Measurements from ENCODE around the gene MYOC. TPM values are rescaled to one million over a fixed set of nuclear protein-coding genes. Genes with fewer than 3 reads are reported as not detected.
A peak's percentile ranks its signal among the peaks of the same experiment; 100 is the strongest.
"Not testable (repeated sequence)": the region's sequence is repeated elsewhere in the genome, so short reads cannot be mapped to it uniquely, and the experiment has no call there.

Gene MYOC
- total RNA-seq, 1 experiment from 2014 or later, result not detected

DNA sequence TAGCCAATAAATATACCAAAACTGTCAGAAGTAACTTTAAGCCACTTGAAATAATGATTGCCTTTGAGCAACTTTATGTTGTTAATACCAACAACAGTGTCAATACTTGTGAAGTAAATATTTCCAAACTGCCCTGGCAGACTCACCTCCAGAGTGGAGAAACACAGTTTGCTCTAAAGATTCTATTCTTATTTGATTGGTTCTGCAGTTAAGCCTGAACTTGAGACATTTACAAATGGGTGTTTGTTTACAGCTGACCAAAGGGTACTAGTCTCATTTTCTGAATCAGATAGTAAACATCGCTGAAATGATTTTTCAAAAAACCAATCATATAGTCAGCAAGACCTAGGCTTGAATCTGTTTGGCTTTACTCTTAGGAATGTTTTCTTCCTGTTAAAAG lies 1.3 kb upstream of the MYOC start:
- no peak for DNase-seq (ENCODE audit: low read depth)

DNA sequence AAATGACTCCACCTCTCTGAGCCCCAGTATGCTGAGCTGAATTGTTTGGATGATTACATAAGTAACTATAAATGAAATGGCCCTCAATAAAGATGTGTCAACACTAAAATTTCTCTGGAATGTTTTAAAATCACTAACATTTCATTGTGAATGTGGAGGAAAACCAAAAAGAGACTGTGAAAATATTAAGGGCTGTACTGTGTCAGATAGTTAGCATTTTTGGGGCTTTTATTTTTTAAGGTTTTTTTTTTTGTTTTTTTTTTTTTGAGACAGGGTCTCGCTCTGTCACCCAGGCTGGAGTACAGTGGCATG lies 6.3 kb downstream of the MYOC start:
- no peak for DNase-seq (ENCODE audit: low read depth)

DNA sequence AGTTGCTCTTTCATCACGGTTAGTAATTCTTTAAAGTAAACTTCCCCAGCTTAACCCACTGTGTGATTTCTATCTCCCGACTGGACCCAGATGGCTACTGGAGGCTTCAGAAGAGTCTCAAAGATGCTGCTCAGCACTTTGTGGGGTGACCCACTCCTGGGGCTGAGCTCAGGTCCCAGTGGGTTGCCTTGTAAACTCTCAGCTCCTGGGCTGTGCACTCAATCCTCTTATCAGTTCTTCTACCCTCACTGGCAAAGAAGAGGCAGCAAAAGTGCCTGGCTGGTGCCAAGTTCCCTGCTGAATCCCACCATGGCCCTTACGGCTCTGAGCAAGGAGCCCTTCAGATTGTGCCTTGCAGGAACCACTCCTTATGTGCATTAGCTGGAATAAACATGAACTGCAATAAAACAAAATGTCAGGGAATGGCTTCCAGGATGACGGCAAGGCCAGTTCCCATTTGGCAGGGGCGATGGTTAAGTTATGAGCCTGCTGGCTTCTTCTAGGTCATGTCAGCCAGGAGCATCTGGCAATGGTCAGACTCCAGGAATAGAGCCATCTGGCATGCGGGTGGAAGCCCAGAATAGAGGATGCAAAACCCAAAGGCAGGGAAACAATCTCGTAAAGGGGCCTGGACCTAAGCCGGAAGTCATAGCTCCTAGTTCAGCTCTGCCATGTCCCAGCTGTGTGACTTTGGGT lies 6.8 kb downstream of the MYOC start:
- DNase-seq (ENCODE audit: low read depth), result peak; percentile 71

DNA sequence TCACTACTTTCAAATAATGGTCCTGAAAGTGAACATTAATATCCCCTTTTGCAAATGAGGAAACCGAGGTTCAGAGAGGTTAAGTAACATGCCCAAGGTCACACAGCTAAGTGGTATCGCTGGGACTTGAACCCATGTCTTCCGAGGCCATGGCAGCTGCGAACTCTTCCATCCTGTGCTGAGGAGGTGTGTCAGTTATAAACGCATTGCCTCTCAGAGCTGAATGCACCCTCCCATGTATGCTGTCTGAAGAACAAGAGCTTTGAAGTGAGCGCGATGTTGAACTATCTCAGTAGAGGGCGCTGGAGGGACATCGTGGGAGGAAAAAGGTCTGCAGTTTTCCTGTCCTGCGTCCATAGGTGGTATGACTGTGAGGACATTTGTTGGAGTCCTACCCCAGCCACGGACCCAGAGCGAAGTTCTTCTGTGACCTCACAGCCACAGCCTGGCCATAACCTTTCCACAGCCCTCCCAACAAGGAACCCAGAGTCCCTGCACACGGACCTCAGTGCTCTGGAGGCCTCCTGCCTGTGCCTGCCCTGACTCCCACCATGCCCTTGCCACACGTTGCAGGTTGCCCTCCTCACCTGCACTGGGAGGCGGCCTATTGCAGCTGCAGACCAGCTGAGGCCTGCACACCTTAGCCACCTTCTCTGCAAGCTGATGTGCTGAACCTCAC lies 7.5 kb downstream of the MYOC start:
- peak; percentile 80 for DNase-seq (ENCODE audit: low read depth)

DNA sequence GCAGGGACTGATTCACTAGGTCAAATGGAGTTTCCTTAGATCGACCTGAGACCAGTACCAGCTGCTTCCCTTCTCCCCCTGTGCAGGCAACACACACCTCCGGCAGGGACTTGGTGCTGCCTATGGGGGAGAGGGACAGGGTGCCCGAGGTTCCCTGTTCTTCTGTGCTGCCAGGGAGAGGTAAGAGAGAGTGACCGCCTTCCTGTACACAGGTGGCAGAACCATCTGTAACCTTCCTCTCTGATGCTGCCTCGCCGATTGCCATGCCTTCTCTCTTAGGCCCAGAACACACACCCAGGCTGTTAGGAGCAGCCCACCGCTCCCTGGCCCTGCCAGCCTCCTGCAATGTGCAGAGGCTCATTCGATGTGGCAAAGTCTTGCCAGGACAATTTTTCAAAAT lies 9.3 kb downstream of the MYOC start:
- DNase-seq (ENCODE audit: low read depth), result no peak

DNA sequence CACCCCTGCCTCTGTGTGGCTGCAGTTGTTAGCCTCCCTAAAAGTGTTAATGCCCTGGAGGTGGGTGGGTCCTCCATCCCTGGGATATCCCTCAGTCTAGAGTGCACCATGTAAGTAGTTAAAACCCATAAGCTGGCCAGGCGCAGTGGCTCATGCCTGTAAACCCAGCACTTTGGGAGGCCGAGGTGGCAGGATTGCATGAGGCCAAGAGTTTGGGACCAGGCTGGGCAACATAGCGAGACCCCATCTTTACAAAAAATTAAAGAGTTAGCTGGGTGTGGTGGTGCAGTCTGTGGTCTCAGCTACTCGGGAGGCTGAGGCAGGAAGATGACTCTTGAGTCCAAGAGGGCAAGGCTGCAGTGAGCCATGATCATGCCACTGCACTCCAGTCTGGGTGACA lies 10.3 kb downstream of the MYOC start:
- no peak for DNase-seq (ENCODE audit: low read depth)

DNA sequence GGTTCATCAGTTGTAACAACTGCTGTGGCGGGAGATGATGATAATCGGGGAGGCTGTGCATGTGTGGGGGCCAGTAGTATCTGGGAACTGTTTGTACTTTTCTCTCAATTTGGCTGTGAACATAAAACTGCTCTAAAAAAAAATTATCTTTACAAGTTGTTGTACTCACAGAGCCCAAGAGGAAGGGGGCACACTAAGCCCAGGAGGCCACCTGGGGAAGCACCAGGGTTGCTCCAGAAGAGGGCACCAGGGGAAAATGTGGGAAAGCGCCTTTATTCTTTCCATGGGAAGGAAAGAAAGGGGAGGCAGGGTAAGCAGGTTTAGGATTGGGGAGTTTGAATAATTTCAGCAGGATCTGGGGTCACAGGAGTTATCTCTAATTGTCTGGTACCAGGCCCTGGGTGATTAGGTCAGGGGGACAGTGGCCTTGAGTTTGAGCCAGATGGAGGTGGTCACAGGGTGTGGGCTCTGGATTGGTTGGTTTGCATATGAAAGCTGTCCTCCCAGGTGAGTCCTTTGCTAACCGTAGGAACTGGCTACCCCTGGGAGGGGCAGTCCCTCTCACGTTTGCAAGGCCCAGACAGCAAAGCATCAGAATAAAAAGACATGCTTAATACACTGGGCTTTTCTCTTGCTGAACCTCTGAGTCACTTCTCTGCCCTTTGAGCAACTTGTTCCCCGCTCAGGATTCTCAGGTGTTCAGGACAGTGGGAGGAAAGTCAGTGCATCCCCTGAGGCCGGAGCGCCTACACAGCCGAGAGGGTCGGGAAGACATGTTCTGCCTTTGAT lies 11.2 kb downstream of the MYOC start:
- DNase-seq (ENCODE audit: low read depth), result no peak

DNA sequence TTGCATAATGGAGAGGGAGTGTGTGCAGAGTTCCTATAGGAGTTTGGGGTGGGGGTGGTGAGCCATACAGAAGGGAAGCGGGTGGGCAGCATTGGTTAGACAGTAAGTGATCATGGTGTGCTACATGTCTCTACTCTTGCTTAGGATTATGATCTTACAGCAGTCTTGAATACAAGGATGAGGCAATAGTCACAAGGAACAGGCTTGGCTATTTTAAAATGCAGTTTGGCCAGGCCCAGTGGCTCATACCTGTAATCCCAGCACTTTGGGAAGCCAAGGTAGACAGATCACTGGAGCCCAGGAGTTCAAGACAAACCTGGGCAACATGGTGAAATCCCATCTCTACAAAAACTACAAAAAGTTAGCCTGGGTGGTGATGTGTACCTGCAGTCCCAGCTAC lies 12.3 kb downstream of the MYOC start:
- DNase-seq (ENCODE audit: low read depth), result no peak

DNA sequence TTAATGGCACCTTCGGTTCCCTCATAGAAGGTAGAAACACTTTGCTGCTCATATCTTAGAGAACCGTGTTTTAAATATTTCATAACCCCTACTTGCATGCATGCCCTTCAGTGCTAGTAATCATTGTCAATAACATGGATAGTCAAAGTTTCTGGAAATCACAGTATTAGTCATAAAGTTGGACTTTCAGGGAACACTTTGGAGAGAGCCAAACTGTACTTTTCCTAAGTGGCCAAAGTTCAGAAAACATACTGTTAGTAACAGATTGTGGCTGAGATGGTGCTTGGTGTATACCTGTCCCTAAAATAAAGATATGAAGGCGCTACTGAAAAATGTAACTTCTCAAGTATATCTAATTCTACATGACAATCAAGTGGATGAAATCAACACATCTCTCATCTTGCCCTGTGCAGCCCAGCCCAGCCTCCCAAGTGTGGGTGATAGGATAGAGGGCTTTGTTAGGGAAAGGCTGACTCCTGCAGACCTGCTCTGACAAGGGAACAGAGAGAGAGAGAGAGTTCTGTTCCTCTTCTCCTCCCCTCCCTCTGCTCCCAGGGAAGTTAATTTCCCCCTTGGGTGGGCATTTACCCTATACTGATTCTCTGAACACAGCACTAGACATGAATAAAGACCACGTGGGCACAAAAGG lies 14.4 kb downstream of the MYOC start:
- DNase-seq (ENCODE audit: low read depth), result no peak

DNA sequence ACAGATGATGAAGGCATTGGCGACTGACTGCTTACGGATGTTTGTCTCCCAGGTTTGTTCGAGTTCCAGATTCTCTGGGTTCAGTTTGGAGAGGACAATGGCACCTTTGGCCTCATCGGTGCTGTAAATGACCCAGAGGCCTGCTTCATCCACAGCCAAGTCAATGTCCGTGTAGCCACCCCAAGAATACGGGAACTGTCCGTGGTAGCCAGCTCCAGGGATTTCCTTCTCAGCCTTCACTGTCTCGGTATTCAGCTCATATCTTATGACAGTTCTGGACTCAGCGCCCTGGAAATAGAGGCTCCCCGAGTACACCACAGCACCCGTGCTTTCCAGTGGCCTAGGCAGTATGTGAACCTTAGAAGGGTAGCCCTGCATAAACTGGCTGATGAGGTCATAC lies 16.3 kb downstream of the MYOC start:
- peak; percentile 11 for DNase-seq (ENCODE audit: low read depth)

DNA sequence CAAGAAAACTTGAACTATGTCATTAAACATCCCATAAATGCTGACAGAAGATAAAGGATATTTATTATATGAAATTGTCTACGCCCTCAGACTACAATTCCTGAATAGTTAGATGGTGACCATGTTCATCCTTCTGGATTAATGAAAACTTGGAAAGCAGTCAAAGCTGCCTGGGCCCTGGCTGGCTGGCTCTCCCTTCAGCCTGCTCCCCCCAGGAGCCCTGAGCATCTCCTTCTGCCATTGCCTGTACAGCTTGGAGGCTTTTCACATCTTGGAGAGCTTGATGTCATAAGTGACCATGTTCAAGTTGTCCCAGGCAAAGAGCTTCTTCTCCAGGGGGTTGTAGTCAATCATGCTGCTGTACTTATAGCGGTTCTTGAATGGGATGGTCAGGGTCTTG lies 16.8 kb downstream of the MYOC start:
- DNase-seq (ENCODE audit: low read depth), result no peak

DNA sequence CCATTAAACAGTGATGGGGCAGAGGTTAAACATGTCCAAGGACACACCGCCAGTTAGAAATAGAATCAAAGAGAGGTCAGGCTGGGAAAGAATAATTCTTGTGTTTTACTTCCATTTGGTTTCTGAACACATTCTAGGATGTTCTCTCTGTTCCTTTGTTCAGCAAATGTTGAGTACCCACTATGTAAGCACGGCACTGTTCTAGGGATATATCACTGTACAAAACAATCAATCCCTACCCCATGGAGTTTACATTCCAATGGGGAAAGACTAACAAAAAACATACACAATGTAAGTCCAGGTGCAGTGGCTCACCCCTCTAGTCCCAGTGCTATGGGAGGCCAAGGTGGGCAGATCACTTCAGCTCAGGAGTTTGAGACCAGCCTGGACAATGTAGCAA lies 24.3 kb downstream of the MYOC start:
- no peak for DNase-seq (ENCODE audit: low read depth)

DNA sequence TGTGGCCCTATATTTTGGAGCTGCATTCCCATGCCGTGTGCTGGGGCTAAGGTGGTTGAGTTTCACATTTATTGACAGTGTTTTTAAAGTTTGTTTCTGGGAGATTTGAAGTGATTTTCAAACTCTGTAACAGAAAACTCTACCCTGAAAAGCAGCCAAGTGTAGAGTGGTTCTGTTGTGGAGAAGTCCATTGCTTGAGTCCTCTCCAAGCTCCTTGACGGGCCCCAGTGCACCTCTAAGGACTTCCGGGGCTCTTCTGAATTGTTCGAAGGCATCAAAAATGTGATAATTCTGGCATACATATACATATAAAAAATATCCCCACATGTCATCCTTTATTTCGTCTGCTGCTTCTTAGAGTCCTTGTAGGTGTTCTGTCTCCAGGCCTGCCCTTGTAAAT lies 25.5 kb downstream of the MYOC start:
- DNase-seq (ENCODE audit: low read depth), result no peak

DNA sequence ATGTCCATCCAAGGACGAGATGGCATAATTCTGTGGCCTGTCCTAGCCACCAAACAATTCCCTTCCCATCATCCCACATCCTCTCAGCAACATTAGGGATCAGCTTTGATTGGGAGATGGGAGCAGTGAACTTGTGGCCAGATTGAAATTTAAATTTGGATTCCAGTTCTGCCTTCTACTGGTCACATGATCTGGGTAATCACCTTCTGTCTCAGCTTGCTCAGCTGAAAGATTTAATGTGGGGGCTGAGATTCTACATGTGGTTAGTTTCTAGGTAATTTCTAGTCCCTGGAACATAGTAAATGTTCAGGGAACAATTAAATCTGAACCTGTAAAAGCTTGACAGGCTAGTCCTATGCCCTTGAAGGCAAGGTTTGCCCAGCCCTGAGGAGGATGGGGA lies 27.3 kb downstream of the MYOC start:
- no peak for DNase-seq (ENCODE audit: low read depth)

DNA sequence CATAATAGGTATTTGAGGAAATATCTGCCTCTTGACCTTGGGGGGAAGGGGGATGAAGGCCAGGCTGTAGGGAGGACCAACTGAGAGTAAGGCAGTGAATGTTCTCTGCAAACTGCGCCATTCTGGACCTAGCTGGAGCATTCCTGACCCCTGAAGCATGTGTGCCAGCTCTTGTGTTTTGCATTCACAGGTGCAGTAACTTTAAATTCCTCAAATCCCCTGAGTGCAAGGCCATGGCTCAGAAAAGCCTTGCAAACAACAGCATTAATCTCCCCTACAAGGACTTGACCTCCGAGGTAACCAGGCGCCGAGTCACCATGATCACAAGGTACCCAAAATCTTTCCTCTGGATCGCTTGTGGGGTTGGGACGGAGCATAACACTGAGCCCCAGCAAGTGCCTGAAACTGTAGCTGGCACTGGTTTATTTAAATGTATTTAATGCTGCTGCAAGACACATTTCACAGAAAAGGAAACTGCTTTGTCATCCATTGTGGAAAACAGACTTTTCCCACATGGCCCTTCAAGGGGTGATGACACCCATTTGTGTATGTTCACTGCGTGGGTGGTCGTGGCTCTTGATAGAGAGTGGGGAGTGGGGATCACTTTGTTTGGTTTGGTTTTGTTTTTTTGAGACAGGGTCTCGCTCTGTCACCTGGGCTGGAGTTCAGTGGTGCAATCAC lies 28.7 kb downstream of the MYOC start:
- DNase-seq (ENCODE audit: low read depth), result no peak

DNA sequence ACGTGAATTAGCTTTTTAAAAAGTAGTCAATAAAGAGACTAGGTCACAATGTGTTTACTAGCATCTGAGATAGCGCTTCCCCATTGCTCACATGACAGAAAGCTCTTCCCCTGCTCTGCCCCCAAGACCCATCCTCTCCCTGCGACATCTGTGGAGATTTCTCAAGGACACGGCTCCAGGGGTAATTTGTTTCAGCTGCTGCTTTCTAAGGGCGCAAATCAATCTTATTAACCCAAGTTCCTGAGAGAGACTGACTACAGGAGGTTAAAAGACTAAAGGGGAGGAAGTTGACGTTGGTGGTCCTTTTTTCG lies 30.4 kb downstream of the MYOC start, which contains the start of gene MYOCOS:
MYOCOS (plus strand) TSS at position 92 of the 311 bp plus-strand sequence. CDS start 1,641 bp downstream, outside the sequence.
- no peak for DNase-seq (ENCODE audit: low read depth)

DNA sequence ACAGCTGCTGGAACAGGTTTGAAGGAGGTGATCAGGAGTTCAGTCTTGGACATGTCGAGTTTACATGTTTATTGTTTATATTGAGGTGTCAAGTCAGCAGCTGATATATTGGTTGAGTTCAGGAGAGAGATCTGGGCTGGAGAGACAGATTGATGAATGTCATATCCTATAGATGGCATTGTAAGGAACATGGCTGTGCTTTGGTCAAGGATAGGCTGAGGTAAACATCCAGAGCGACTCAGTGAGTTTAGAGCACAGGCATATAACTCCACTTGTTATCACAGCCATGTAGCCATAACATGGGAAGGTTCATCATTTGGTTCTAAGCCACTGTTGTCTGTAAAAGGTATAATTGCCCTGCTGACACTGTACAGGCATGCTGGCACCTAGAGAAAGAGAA lies 35.9 kb downstream of the MYOC start:
- no peak for DNase-seq (ENCODE audit: low read depth)

DNA sequence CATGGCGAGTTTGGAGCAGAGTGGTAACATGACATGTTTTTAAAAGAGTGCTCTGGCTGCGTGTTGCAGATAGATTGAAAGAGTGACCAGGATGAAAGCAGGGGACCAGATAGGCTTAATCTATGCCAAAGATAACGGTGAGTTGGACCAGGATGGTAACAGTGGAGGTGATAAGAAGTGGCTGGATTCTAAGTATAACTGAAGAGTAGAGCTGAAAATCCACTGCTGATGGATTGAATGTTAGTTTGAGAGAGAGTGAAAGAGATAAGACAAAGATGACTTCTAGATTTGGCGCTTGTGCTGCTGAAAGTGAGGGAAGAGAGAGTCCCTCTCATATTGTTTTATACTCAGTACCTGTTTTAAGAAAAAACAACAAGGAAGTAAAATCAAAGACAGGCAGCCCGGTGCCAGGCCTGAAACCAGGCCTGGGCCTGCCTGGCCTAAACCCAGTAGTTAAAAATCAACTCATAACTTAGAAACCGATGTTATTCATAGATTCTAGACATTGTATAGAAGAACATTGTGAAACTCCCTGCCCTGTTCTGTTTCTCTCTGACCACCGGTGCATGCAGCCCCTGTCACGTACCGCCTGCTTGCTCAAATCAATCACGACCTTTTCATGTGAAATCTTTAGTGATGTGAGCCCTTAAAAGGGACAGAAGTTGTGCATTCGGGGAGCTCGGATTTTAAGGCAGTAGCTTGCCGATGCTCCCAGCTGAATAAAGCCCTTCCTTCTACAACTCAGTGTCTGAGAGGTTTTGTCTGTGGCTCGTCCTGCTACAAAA lies 37.2 kb downstream of the MYOC start:
- not testable (repeated sequence) for DNase-seq (ENCODE audit: low read depth)

DNA sequence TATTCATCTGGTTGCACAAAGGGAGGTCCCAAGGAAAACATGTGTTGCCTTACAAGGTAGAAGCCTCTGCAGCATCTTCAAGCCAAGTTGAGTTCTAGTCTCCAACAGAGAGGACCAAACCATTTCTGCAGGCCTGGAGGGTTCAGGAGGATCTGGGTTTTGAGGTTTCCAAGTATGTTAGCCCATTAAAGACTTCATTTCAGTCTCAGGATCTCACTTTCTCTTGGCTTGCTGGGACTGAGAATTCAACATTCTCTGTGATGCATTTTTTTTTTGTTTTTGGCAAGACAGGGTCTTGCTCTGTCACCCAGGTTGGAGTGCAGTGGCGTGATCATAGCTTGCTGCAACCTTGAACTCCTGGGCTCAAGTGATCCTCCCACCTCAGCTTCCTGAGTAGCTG lies 39.2 kb downstream of the MYOC start:
- DNase-seq (ENCODE audit: low read depth), result no peak

DNA sequence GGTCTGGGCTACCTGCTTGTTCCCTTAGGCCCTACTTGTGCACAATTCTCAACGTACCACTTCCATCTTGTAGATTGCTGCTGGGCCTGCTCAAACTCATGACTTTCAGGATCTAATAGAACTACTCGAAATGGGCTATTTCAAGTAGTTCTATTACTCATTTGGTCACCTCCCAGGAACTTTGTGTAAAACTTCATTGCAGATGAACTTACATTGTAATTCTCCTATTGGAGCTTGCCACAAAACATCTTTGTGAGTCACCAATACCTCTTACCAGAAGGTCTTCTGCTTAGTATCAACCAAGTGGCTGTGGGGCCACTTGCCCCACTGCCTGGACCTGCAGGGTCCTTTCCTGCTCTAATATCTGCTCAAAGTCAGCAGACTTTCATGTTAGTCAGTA lies 41.2 kb downstream of the MYOC start:
- peak; percentile 7 for DNase-seq (ENCODE audit: low read depth)

DNA sequence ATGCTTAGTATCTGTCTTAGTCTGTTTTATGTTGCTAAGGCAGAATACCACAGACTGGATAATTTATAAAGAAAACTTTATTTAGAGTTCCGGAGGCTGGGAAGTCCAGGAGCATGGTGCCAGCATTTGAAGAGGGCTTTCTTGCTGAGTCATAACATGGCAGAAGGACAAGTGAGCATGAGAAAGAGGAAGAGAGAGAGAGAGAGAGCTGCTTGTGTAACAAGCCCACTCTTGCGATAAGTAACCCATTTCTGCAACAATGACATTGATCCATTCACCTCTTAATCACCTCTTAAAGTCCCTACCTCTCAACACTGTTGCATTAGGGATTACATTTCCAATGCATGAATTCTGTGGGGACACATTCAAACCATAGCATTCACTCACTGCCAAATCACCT lies 42.1 kb downstream of the MYOC start:
- peak; percentile 52 for DNase-seq (ENCODE audit: low read depth)
